Caco-2 (cell line): ENCODE measurements around the gene PACS1. TPM values are rescaled to one million over a fixed set of nuclear protein-coding genes. Genes with fewer than 3 reads are reported as not detected.
A peak's percentile ranks its signal among the peaks of the same experiment; 100 is the strongest.

Source experiments
- BruUV-seq: library from RNA; stranded (reverse); fragments of 400-500 nt; replicated peaks from 2 replicates; lab custom pipeline; 2021; lab: Mats Ljungman, UMichigan
- CTCF ChIA-PET: fragments of 300-600 bp; sonication (Branson Sonifier 250); formaldehyde crosslinking; loops from one replicate; lab custom pipeline; 2022; ENCODE audit warnings: antibody characterized with exemption; lab: Charles Lee
- POLR2A ChIA-PET: fragments of 300-600 bp; sonication (Branson Sonifier 250); formaldehyde crosslinking; loops from one replicate; lab custom pipeline; 2022; ENCODE audit warnings: antibody characterized with exemption; lab: Charles Lee
- DNase-seq, 2 experiments: peaks; one replicate each; pipeline versions ENCODE4 v3.0.0 to v3.0.0-alpha.2; 2020 to 2022
- H3K27me3 ChIP-seq: replicated peaks from 2 replicates; pipeline ENCODE4 v1.6.0; 2011; ENCODE audit warnings: low read length; ENCODE audit not compliant: control insufficient read depth, insufficient read depth
- H3K36me3 ChIP-seq: 2 replicates; pipeline ENCODE4 v1.5.1; 2011; ENCODE audit warnings: low read length; ENCODE audit not compliant: control insufficient read depth, insufficient read depth
- H3K4me1 ChIP-seq: fragments of 250-450 bp; sonication (Bioruptor Pico); 2 replicates; pipeline ENCODE4 v1.5.1; 2020; ENCODE audit warnings: mild to moderate bottlenecking
- H3K4me3 ChIP-seq: 2 replicates; pipeline ENCODE4 v1.5.1; 2011; ENCODE audit warnings: low read depth, mild to moderate bottlenecking, control low read depth, low read length
- H3K9me3 ChIP-seq: fragments of 250-450 bp; sonication (Bioruptor Pico); 2 replicates; pipeline ENCODE4 v1.5.1; 2020; ENCODE audit warnings: mild to moderate bottlenecking, moderate library complexity
- H3K27ac Mint-ChIP-seq: one replicate; pipeline ENCODE4 v1.8.0; 2022; ENCODE audit warnings: mixed read lengths; ENCODE audit not compliant: unreplicated experiment
- H3K27me3 Mint-ChIP-seq: one replicate; pipeline ENCODE4 v1.8.0; 2022; ENCODE audit warnings: mixed read lengths; ENCODE audit not compliant: insufficient read depth, unreplicated experiment
- H3K36me3 Mint-ChIP-seq: one replicate; pipeline ENCODE4 v1.8.0; 2022; ENCODE audit warnings: mild to moderate bottlenecking, mixed read lengths; ENCODE audit not compliant: insufficient read depth, unreplicated experiment
- H3K4me1 Mint-ChIP-seq: one replicate; pipeline ENCODE4 v1.8.0; 2022; ENCODE audit warnings: low read depth, mixed read lengths; ENCODE audit not compliant: unreplicated experiment
- H3K4me3 Mint-ChIP-seq: one replicate; pipeline ENCODE4 v1.8.0; 2022; ENCODE audit warnings: mild to moderate bottlenecking, moderate library complexity, mixed read lengths; ENCODE audit not compliant: unreplicated experiment
- H3K9me3 Mint-ChIP-seq: one replicate; pipeline ENCODE4 v1.8.0; 2022; ENCODE audit warnings: mixed read lengths; ENCODE audit not compliant: unreplicated experiment
- intact Hi-C: fragments of 100-400 bp; cut with micrococcal nuclease; formaldehyde crosslinking; loops from one replicate; pipeline ENCODE4 v1.10.0; 2022; ENCODE audit not compliant: unreplicated experiment
- total RNA-seq: library from RNA; stranded (reverse); gene quantifications from 2 replicates; pipeline ENCODE4 v1.2.3, GENCODE V29; 2022
- TF ChIP-seq, protein P1 (sequence below), 2 experiments: fragments of 200-600 bp in 1 of 2; IDR thresholded peaks; 1 replicate in 1 of 2; 2 replicates in 1 of 2; pipeline versions ENCODE4 v1.5.1 to v1.8.0; 2011 to 2022; ENCODE audit warnings: antibody characterized with exemption in 1 of 2, control low read depth in 1 of 2, inconsistent platforms in 1 of 2, low read depth in 1 of 2, low read length in 1 of 2, mild to moderate bottlenecking in 1 of 2, moderate library complexity in 1 of 2; ENCODE audit not compliant: insufficient read depth in 1 of 2, severe bottlenecking in 1 of 2, unreplicated experiment in 1 of 2

The PACS1 gene
- total RNA-seq, 1 experiment from 2014 or later: 82.2 TPM

GRCh38 chr11:66045177-66045639 is 24.9 kb upstream of the PACS1 start:
- Mint-ChIP-seq H3K4me3 (peak overlapping the region; percentile 12), H3K27ac (no peak overlapping the region)
- intact Hi-C loops: no loop called here

GRCh38 chr11:66046901-66047300 is 23.2 kb upstream of the PACS1 start:
- Histone ChIP-seq H3K4me3 (no peak overlapping the region), H3K27me3 (no peaks in the 10 kb centered on the region), H3K9me3 (no peaks in the 10 kb centered on the region), H3K4me1 (peaks cover 11% of the 10 kb centered on the region), H3K36me3 (no peaks in the 10 kb centered on the region)
- Mint-ChIP-seq H3K27me3 (no peaks in the 10 kb centered on the region), H3K9me3 (no peaks in the 10 kb centered on the region), H3K36me3 (no peaks in the 10 kb centered on the region), H3K4me1 (peaks cover 7% of the 10 kb centered on the region), H3K27ac (no peak overlapping the region), H3K4me3 (no peak overlapping the region)
- DNase-seq: no peak
- POLR2A ChIA-PET: no interaction called here
- intact Hi-C loops: no loop called here
- BruUV-seq: no TSS peak
- CTCF ChIA-PET: no interaction called here
- TF ChIP-seq, protein P1, sequence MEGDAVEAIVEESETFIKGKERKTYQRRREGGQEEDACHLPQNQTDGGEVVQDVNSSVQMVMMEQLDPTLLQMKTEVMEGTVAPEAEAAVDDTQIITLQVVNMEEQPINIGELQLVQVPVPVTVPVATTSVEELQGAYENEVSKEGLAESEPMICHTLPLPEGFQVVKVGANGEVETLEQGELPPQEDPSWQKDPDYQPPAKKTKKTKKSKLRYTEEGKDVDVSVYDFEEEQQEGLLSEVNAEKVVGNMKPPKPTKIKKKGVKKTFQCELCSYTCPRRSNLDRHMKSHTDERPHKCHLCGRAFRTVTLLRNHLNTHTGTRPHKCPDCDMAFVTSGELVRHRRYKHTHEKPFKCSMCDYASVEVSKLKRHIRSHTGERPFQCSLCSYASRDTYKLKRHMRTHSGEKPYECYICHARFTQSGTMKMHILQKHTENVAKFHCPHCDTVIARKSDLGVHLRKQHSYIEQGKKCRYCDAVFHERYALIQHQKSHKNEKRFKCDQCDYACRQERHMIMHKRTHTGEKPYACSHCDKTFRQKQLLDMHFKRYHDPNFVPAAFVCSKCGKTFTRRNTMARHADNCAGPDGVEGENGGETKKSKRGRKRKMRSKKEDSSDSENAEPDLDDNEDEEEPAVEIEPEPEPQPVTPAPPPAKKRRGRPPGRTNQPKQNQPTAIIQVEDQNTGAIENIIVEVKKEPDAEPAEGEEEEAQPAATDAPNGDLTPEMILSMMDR (IDR thresholded peaks at IDR 0.05; ENCODE audit: insufficient read depth in 1 of 2, low read depth in 1 of 2, low read length in 1 of 2, severe bottlenecking in 1 of 2, unreplicated experiment in 1 of 2): no peak

More at GRCh38 chr11:66045177-66045639, 24.9 kb upstream of the PACS1 start:
- DNase-seq: peak; percentile 75 to 87
- 0 out of 2 replicates have a peak, but pooled peaks cover 4% of the 10 kb centered on the region for H3K4me1 ChIP-seq
- Mint-ChIP-seq H3K4me1 (no peaks in the 10 kb centered on the region), H3K27me3 (no peaks in the 10 kb centered on the region), H3K9me3 (no peaks in the 10 kb centered on the region), H3K36me3 (no peaks in the 10 kb centered on the region)
- H3K4me3 ChIP-seq: no peak overlapping the region
- no peaks in the 10 kb centered on the region for H3K9me3 ChIP-seq
- H3K36me3 ChIP-seq: no peaks in the 10 kb centered on the region
- no TSS peak for BruUV-seq
- ChIA-PET POLR2A (no interaction called here), CTCF (interaction anchor here (0.6 to 1.7 kb wide), 11 partner anchors 13 to 155 kb away, joined by 3 to 8 read pairs (median 3); partner anchors contain the start of gene CCDC85B)
- TF ChIP-seq, protein P1 (IDR thresholded peaks at IDR 0.05; ENCODE audit: insufficient read depth in 1 of 2, low read depth in 1 of 2, low read length in 1 of 2, severe bottlenecking in 1 of 2, unreplicated experiment in 1 of 2): peak; percentile 93 to 96
- H3K27me3 ChIP-seq: no peaks in the 10 kb centered on the region

DNA sequence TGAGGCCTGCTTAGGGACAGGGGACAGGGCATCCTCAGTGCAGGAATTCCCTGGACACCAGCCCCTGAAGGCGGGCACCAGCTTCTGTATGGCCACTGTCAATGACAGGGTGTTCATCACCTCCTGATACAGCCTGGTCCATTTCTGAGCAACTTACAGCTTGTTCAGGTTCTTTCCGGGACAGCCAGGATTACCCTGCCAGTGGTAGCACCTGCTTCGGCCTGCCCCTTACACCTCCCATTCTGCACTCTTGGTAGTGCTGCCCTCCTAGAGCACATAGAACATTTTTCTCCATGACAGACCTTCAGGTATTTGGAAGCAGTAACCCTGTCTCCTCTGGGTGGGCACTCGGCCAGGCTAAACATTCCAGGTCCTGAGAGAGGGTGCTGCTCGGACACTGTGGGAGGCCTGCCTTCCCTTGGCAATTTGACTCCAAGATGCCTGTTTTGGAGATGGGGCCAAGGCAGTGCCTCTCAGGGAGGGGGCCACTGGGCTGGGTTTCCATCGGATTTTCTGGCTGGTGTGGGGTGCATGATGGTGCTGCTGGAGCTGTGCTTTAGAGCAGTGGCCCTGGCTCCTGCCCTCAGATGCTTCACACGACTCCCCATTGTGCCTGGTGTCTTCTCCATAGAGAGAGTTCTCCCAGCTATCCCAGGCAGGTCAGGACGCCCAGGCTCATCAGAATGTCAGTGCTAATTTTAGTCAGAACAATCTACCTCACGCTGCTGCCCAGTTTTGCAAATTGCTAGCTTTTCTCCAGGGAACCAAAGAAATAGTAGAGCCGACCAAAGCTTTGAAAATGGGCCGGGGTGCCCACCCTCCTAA is 22.3 kb upstream of the PACS1 start:
- intact Hi-C loops: no loop called here
- peaks cover 11% of the 10 kb centered on the region for H3K4me1 ChIP-seq
- Mint-ChIP-seq H3K4me1 (peaks cover 7% of the 10 kb centered on the region), H3K9me3 (no peaks in the 10 kb centered on the region), H3K27ac (no peak overlapping the region), H3K4me3 (no peak overlapping the region), H3K27me3 (no peaks in the 10 kb centered on the region), H3K36me3 (peaks cover 8% of the 10 kb centered on the region)
- H3K4me3 ChIP-seq: no peak overlapping the region
- H3K9me3 ChIP-seq: no peaks in the 10 kb centered on the region
- POLR2A ChIA-PET: no interaction called here
- no peaks in the 10 kb centered on the region for H3K27me3 ChIP-seq
- TF ChIP-seq, protein P1 (IDR thresholded peaks at IDR 0.05; ENCODE audit: insufficient read depth in 1 of 2, low read depth in 1 of 2, low read length in 1 of 2, severe bottlenecking in 1 of 2, unreplicated experiment in 1 of 2): no peak
- no TSS peak for BruUV-seq
- CTCF ChIA-PET: interaction anchor here (0.6 kb wide), 1 partner anchor 21 kb away, joined by 3 read pairs; no protein-coding TSS in a partner anchor
- DNase-seq: no peak
- H3K36me3 ChIP-seq: no peaks in the 10 kb centered on the region
